NCI-H128 (cell line): ENCODE data around the gene PACS1.

Experiments
- DNase-seq: peaks from one replicate; lab custom pipeline; 2025; ENCODE audit not compliant: unreplicated experiment; lab: John Stamatoyannopoulos, UW

PACS1 gene

DNA sequence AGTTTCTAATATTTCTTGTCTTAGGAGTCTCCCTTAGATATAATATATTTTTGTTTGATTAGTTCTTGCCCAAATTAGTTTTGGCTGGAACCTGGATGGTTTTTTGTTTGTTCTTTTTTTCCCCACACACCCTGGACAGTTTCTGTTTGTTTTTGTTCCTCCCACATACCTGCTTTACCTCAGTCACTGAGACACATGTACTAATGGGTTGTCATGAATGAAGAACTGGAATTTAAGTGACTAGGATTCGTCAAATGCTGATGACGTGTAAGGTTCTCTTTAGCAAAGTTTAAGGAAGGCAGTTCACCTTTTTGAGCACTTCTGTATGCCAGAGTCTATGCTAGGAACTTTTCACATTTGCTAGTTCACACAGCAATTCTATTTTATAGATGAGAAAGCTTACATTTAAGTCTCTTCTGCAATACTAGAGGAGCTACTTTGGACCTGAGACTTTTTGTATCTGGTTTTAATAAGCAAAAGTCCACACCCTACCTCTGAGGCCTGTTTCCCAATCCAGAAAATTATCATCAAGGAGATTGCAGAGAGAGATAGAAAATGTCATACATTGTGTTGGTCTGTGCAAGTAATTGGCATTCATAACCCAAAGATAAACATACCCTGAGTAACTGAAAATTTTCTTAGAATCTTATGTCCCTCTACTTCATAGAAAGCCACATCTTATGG, 111.7 kb downstream of the PACS1 start:
- DNase-seq, result no peak

DNA sequence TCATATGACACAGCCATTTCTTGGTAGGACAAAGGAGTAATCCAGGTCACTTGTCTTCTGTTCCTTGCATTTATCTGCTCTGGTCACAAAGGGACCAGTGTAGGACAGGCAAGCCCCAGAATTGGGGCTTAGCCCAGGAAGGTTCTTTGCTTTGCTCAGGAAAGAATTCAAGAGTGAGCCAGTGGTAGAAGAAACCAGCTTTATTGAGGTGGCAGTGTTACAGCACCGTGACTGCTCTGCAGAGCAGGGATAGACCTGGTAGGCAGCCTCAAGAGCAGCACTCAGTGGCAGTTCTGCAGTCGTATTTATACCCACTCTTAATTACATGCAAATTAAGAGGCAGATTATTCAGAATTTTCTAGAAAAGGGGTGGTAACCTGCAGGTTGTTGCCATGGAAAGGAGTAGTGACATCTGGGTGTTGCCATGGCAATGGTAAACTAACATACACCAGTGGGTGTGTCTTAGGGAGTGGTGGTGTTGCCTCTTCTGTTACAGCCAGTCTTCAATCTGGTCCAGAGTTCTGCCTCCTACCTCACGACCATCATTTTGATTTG, 113.5 kb downstream of the PACS1 start:
- no peak for DNase-seq

DNA sequence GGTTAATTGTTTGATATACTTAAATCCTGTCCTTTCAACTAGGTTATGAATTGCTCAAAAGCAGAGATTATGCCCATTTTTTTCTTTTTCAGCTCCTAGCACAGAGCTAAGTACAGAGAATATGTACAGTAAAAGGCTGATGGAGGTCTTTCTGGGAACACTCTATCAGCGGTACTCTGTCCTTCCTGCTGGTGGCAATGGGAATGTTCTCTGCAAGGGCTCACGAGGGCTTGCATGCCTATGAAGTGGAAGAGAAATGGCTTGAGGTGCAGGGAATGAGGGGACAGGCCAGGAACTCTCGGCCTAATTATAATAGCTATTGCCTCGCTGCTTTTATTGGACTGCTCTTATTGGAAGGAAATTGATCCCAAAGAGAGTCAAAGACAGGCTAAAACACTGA, 114.7 kb downstream of the PACS1 start:
- no peak for DNase-seq

DNA sequence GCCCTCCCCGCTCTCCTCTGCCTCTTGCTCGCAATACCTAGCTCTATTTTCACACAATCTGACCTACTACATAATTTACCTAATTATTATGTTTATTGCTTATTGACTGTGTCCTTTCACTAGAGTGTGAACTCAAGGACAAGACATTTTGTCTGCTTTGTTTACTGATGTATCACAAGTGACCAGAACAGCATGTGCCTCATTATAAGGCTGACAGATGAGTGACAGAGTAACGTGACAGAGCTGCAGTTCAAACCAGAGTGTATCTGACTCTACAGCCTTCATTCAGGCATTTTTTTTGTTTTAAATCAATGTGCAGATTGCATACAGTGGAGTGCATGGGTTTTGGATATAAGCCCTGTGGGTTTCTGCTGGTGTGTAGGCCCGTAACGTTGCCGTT, 116.4 kb downstream of the PACS1 start:
- no peak for DNase-seq

DNA sequence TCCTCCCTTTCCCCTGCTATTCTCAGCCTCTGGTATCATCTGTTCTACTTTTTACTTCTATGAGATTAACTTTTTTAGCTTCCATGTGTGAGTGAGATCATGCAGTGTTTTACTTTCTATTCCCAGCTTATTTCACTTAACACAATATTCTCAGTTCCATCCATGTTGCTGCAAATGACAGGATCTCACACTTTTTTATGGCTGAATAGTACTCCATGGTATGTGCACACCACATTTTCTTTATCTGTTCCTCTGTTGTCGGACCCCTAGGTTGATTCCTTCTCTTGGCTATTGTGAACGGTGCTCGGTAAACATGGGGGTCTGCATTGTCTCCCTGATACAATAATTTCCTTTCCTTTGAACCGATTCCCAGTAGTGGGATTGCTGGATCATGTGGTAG, 117.4 kb downstream of the PACS1 start:
- no peak for DNase-seq

DNA sequence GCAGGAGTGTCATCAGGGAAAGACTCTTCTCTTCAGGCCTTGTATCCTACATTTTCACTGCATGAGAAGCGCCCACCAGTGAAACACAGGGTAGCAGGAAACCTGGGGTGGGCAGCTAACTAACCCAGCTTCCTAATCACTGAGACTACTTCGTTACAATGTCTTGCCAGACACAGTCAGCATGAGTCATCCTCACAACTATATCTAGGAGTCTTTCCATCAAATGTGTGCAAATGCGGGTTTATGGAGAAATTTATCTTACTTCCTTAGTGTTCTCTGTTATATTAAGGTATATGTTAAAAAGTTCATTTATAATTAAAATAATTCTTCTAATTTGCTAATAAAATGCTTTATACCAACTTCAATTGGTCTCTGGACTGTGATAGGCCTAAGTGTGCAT, 118.5 kb downstream of the PACS1 start:
- DNase-seq, result no peak

DNA sequence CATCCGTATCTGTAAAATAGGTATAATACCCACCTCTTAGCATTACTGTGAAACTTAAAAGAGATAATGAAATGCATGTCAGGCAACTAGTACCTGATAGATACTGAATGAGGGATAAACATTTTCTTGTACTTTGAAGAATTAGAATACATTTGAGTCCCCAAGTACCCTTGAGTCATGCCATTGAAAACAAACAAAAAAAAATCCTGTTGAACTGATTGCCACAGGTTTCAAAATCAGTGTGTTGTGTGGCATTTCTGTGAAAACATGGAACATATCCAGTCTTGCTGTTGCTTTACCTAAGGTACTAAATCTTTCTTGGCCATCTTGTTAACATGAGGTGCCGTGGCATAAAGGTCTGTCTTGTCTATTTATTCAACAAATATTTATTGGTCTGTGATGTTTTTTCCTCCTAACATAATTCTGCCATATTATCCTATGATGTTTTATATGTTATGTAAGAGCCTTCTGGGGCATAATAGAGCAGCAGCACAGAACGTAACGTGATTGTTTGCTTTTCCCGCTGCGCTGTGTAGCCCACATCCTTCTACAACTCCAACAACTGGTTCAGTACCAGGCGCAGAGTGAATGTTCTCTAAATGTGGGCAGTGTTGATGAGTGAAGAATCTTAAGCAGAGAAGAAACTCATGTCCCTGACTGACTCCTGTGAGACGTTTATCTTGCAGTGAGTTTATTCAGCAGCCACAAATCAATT, 119.1 kb downstream of the PACS1 start:
- DNase-seq, result no peak

DNA sequence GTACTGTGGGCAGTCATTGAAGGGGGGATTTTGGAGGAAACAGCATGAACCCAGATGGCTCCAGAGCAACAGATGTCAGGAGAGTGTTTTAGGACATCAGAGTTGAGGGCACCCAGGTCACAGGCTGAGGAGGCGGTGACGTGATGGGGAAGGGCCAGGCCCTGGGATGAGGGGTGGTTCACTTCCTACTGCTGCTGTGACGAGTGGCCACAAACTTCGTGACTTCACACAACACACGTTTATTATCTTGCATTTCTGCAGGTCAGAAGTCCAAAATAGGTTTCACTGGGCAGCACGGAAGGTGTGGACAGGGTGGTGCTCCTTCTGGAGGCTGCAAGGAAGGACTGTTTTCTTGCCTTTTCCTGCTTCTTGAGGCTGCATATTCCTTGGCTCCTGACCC, 120.7 kb downstream of the PACS1 start:
- DNase-seq, result no peak

DNA sequence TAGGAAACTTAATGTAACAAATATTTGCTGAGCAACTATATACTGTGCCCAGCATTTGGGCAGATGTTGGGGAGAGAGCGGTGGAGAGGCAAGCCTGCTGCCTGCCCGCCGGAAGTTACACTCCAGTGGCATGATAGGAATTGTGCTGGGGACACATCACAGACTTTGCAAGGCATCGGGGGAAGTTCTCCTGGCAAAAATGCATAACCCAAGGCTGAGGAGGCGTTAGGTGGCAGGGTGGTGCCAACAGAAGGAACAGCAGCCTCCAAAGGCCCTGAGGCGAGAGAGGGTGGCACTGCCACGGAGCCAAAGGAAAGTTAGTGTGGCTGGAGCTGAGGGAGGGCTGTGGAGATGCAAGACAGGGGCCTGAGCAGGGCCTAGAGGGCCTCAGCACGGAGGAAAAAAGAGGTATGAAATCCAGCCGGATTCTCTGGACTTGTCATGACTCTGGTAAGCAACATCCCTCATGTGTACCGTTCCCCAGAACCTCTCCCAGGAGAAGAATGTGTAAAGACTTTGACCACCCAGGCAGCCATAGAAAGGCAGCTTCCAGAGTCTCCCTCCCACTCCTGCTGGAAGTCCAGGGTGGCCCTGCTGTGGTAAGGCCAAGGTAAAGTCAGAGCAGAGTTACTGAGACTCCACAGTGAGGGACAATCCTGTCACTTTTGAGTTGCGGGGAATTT, 122.2 kb downstream of the PACS1 start:
- no peak for DNase-seq

DNA sequence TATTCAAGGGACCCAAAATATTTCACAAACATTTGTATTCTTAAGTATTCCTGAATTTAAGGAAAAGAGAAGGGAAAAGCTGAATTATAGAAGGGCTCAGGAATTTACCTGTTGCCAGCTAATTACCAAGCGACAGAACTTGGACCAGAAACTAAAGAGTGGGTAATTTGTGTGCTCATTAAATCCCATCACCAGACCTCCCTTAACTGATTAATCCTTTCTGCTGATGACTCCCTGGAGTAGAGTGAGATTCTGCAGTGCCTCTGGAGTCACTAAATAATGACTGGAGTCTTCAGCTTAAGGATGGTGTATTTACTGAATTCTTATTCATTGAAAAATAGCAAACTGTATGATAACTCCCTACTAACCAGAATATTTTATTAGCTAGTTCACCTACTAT, 124.3 kb downstream of the PACS1 start:
- no peak for DNase-seq

DNA sequence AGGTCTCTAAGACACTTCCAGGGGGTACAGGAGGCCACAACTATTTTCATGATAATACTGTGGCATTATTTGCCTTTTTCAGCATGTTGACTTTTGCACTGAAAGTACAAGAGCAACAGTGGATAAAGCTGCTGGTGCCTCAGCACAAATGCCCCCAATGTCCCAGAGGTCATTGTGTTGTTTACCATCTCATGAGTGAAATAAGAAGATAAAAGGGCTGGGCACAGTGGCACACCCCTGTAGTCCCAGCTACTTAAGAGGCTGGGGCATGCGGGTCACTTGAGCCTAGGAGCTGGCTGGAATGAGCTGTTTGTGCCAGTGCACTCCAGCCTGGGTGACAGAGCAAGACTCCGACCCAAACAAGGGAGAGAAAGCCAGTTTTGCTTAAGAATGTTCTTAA, 125.8 kb downstream of the PACS1 start:
- no peak for DNase-seq

DNA sequence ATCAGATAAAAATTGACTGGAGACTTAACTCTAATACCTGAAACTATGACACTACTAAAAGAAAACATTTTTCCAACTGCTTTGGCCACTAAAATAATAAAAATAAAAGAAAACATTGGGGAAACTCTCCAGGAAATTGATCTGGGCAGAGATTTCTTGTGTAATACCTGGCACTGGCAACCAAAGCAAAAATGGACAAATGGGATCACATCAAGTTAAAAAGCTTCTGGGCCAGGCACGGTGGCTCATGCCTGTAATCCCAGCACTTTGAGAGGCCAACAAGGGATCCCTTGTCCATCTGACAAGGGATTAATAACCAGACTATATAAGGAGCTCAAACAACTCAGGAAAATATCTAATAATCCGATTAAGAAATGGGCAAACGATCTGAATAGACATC, 133.8 kb downstream of the PACS1 start:
- DNase-seq, result no peak

DNA sequence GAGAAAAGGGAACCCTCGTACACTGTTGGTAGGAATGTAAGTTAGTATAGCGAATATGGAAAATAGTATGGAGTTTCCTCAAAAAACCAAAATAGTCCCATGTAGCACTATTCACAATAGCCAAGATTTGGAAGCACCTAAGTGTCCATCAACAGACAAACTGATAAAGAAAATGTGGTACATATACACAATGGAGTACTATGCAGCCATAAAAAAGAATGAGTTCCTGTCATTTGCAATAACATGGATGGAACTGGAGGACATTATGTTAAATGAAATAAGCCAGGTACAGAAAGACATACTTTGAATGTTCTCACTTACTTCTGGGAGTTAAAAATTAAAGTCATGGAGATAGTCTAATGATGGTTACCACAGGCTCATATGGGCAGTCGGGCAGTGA, 134.3 kb downstream of the PACS1 start:
- no peak for DNase-seq

DNA sequence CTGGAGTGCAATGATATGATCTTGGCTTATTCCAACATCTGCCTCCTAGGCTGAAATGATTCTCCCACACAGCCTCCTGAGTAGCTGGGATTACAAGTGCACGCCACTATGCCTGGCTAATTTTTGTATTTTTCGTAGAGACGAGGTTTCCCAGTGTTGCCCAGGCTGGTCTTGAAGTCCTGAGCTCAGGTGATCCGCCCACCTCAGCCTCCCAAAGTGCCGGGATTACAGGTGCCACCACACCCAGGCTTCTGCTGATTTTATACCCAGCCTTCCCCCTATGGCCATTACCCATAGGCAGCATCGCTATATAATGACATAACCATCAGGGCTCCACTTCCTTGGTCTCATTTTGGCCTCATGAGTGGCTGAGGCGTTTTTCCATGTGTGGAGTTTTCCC, 137.7 kb downstream of the PACS1 start:
- DNase-seq, result no peak

DNA sequence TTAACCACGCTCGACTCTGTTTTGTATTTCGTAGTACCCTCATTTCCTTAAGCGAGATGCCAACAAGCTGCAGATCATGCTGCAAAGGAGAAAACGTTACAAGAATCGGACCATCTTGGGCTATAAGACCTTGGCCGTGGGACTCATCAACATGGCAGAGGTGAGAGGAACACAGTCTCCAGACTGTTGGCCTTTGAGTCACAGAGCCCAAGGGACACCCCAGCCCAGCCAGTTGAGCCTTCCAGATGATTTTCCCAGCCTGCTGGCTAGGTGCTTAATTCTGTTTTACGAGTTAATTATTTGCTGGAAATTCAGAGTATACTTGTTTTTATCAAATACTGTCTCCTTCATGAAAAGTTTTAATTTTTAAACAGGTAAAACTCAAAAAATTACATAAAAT, 141.0 kb downstream of the PACS1 start:
- no peak for DNase-seq

DNA sequence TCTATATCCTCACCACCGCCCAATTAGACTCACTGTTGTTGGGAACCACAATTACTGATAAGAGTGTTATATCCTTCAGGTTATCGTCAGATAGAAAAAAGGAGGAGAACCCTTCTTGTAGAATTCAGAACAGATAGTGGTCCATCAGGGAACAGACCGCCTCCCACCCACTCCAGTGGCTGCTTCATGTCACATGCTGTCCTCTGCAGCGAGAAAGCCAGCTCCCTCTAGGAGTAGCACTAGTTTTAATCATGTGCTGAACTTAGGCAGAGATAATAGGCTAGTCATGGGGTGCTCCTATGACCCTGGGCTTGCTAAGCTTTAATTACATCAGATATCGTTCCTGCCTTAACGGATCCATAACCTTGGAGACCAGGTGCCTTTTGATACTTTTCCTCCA, 146.8 kb downstream of the PACS1 start:
- DNase-seq, result no peak

DNA sequence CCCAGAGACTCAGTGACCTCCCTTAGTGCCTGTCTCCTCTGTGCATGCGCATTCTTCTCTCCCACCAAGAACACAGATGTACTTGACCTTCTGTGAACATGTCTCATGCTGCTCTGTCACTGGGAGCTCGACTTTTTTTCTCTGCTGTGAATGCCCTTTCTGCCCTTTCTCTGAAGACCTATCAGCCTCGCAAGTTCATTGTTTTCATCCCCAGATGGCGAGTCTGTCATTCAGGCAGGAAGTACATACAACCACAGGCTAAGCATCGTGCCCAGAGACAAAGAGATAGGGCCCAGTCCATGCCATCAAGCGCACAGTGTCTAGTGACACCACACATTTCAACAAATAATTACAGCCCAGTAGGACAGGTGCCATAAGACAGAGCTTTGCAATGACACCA, 148.0 kb downstream of the PACS1 start:
- DNase-seq, result no peak

DNA sequence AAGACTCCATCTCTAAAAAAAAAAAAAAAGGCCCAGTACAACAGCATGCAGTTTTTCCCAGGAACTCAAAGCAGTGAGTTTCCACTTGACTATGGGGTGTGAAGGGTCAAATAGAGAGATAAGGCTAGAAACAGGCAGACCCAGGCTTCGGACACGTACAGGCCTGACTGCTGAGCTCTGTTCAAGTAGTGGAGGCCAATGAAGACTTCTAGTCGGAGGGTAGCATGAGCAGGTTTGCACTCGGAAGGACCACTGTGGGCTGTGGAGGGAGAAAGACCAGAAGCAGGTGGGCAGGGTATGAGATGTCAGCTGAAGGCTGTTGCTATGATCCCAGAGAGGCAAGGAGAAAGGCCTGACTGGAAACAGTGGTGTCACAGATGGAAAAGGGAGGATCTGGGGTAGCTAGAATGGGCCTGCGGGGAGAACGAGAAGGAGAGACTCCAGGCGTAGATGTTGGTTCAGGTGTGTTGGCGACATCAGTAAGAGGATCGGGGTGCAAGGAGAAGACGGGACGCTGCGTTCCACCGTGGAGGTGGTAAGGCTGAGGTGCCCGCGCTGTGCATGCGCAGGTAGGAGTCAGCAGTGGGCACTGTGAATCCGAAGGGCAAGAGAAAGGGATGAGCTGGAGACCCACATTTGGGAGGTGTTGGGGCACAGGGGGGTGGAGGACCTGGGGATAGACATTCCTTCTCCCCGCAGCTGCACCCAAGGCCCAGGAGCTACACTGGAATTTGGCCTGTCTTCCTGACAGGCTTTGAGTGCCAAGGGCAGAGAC, 149.0 kb downstream of the PACS1 start:
- DNase-seq, result no peak

DNA sequence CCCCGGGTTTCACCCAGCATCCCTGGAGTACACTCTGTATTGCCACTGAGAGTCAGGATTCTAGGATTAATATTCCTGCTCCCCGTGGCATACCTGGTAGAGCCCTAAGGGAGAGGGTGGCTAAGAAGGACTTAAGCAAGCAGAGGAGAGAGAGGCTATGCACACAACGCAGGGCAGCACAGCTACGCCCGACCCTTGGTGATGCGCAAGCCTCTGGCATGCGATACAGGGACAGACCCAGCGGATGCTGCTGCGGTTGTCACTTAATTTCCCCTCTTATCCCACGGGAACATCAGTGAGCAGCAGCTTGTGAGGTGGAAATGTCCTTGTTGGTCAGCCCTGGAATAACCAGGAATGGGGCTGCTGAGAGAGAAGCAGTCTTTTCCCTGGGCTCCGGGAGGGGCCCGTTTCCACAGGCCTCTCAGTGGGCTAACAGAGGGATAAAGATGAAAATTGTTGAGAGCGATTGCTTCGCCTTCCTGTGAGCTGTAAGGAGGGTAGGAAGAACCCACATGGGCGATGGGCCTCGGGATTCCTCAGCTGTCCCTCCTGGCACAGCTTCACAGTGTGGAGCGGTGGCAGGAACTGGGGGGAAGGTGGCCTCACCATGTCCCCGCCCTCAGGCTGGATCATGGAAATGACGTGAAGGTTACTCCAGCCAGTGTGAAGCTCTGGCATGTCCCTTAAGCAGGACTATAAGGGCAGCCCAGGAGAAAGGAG, 149.9 kb downstream of the PACS1 start:
- no peak for DNase-seq

DNA sequence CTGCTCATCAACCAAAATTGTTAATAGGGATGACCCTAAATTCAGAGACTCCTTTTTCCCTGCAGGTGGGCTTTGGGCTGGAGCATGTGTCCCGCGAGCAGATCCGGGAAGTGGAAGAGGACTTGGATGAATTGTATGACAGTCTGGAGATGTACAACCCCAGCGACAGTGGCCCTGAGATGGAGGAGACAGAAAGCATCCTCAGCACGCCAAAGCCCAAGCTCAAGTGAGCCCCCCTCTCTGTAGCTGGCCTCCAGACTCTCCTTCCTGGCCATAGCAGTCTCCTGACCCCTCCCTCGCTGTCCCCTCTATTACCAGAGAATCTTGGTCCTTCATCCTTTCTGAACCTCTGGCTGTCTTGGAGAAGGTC, 150.5 kb downstream of the PACS1 start:
- DNase-seq, result no peak

DNA sequence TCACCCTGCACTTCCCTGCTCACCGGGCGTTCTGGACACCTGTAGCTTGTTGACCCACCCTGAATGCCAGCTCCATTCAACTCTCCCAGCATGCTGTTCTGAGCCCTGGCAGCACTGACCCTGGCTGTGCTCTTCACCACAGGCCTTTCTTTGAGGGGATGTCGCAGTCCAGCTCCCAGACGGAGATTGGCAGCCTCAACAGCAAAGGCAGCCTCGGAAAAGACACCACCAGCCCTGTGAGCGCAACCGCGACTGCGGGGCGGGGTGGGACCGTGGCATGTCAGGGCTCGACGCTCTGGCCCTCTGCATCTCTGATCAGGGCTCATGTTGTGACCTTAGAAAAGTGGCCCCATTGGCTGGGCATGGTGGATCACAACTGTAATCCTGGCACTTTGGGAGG, 150.9 kb downstream of the PACS1 start:
- no peak for DNase-seq
